GM23338 (cell line): ENCODE data around the gene SLC7A6. TPM values are rescaled to one million over a fixed set of nuclear protein-coding genes. Genes with fewer than 3 reads are reported as not detected.

ENCODE experiments used
- ATAC-seq: fragments of 200-7000 bp; cut with Tn5 transposase; 3 replicates; pipeline ENCODE4 v1.9.1; 2020
- DNase-seq: peaks from one replicate; pipeline ENCODE4 v3.0.0-alpha.2; 2015; ENCODE audit warnings: low spot score
- H2AFZ ChIP-seq: fragments of 200-600 bp; sonication (generic); 2 replicates; pipeline ENCODE4 v1.8.0; 2016; ENCODE audit warnings: antibody characterized with exemption, mild to moderate bottlenecking, moderate library complexity
- H3F3A ChIP-seq: fragments of 200-600 bp; sonication (generic); replicated peaks from 2 replicates; pipeline ENCODE4 v1.8.0; 2017; ENCODE audit warnings: antibody characterized with exemption, mixed run types, low read depth
- H3K27ac ChIP-seq: fragments of 200-600 bp; sonication (generic); 2 replicates; pipeline ENCODE4 v1.6.1; 2016; ENCODE audit warnings: low read depth
- H3K27me3 ChIP-seq: fragments of 200-600 bp; sonication (generic); 2 replicates; pipeline ENCODE4 v1.8.0; 2016; ENCODE audit warnings: mild to moderate bottlenecking, mixed run types, moderate library complexity; ENCODE audit not compliant: insufficient read depth
- H3K36me3 ChIP-seq: fragments of 200-600 bp; sonication (generic); 2 replicates; pipeline ENCODE4 v1.8.0; 2016; ENCODE audit warnings: mild to moderate bottlenecking; ENCODE audit not compliant: insufficient read depth
- H3K4me1 ChIP-seq: fragments of 200-600 bp; sonication (generic); 2 replicates; pipeline ENCODE4 v1.8.0; 2016; ENCODE audit warnings: mild to moderate bottlenecking, moderate library complexity; ENCODE audit not compliant: insufficient read depth
- H3K4me2 ChIP-seq: fragments of 200-600 bp; sonication (generic); 2 replicates; pipeline ENCODE4 v1.7.1; 2017; ENCODE audit warnings: mixed run types
- H3K4me3 ChIP-seq: fragments of 200-600 bp; sonication (generic); 2 replicates; pipeline ENCODE4 v1.6.1; 2016; ENCODE audit warnings: mixed run types
- H3K79me2 ChIP-seq: fragments of 200-600 bp; sonication (generic); replicated peaks from 2 replicates; pipeline ENCODE4 v1.8.0; 2017; ENCODE audit warnings: mild to moderate bottlenecking; ENCODE audit not compliant: insufficient read depth
- H3K9me2 ChIP-seq: fragments of 200-600 bp; sonication (generic); 2 replicates; pipeline ENCODE4 v1.8.0; 2017; ENCODE audit not compliant: insufficient read depth
- H4K20me1 ChIP-seq: fragments of 200-600 bp; sonication (generic); replicated peaks from 2 replicates; pipeline ENCODE4 v1.8.0; 2017; ENCODE audit warnings: mild to moderate bottlenecking; ENCODE audit not compliant: insufficient read depth
- H3K27ac Mint-ChIP-seq: 2 replicates; pipeline ENCODE4 v1.8.0; 2020; ENCODE audit warnings: inconsistent platforms, mild to moderate bottlenecking, moderate library complexity, mixed read lengths
- H3K27me3 Mint-ChIP-seq: 3 replicates; pipeline ENCODE4 v1.8.0; 2022; ENCODE audit warnings: low read depth, mild to moderate bottlenecking, moderate library complexity, mixed read lengths, inconsistent platforms; ENCODE audit not compliant: insufficient read depth, poor library complexity
- H3K36me3 Mint-ChIP-seq: 3 replicates; pipeline ENCODE4 v1.8.0; 2021; ENCODE audit warnings: low read depth, mild to moderate bottlenecking, inconsistent platforms, moderate library complexity, mixed read lengths
- H3K4me1 Mint-ChIP-seq: 3 replicates; pipeline ENCODE4 v1.8.0; 2020; ENCODE audit warnings: mild to moderate bottlenecking, inconsistent platforms, mixed read lengths
- H3K4me3 Mint-ChIP-seq: 3 replicates; pipeline ENCODE4 v1.8.0; 2021; ENCODE audit warnings: moderate library complexity, mild to moderate bottlenecking, inconsistent platforms, mixed read lengths
- H3K9me3 Mint-ChIP-seq: 3 replicates; pipeline ENCODE4 v1.8.0; 2020; ENCODE audit warnings: moderate library complexity, mild to moderate bottlenecking, inconsistent platforms, mixed read lengths
- CTCF ChIP-seq, 2 experiments: fragments of 200-600 bp in 1 of 2; sonication (generic) in 1 of 2; conservative IDR thresholded peaks; 2 replicates each; pipeline versions ENCODE4 v1.5.1 to v1.6.1; 2016 to 2017; ENCODE audit warnings: antibody characterized with exemption in 2 of 2, low read depth in 2 of 2, mild to moderate bottlenecking in 2 of 2, moderate library complexity in 1 of 2
- ETS1 ChIP-seq: IDR thresholded peaks from 2 replicates; pipeline ENCODE4 v1.6.1; 2016; ENCODE audit warnings: antibody characterized with exemption
- JUNB ChIP-seq: IDR thresholded peaks from one replicate; pipeline ENCODE4 v1.6.1; 2016; ENCODE audit warnings: antibody characterized with exemption; ENCODE audit not compliant: unreplicated experiment
- REST ChIP-seq: IDR thresholded peaks from one replicate; pipeline ENCODE4 v1.6.1; 2018; ENCODE audit warnings: antibody characterized with exemption; ENCODE audit not compliant: unreplicated experiment
- STAT1 ChIP-seq: IDR thresholded peaks from one replicate; pipeline ENCODE4 v1.6.1; 2016; ENCODE audit warnings: antibody characterized with exemption; ENCODE audit not compliant: unreplicated experiment
- ZNF114 ChIP-seq: fragments of 250-450 bp; sonication (Bioruptor Pico); IDR thresholded peaks from 2 replicates; pipeline ENCODE4 v1.5.0; 2020; ENCODE audit warnings: mild to moderate bottlenecking, moderate library complexity
- ZNF331 ChIP-seq: fragments of 250-450 bp; sonication (Bioruptor Pico); IDR thresholded peaks from 2 replicates; pipeline ENCODE4 v1.5.0; 2020; ENCODE audit warnings: low read depth, mild to moderate bottlenecking, moderate library complexity
- polyA plus RNA-seq: library from polyadenylated mRNA; unstranded; fragments of >200 nt; fragmentation: Nextera tagmentation; extraction: Ambion mirVana; gene quantifications from 2 replicates; pipeline ENCODE4 v1.2.1, GENCODE V29; 2016
- total RNA-seq: library from RNA; depleted of rRNA; stranded (reverse); fragments of >200 nt; shearing (Covaris generic); gene quantifications from 2 replicates; pipeline ENCODE4 v1.2.3, GENCODE V29; 2014

The SLC7A6 gene
- total and polyA plus RNA-seq, 2 experiments from 2014 or later = 16.6 to 30.9 TPM

- no peaks in the 10 kb centered on the region for H3F3A ChIP-seq
- H3K27ac ChIP-seq = no peak overlapping the region
- no peak overlapping the region for H3K4me3 Mint-ChIP-seq
- no peak overlapping the region for H3K4me3 ChIP-seq
- H3K4me2 ChIP-seq = no peak overlapping the region
- H3K4me1 ChIP-seq = no peaks in the 10 kb centered on the region
- DNase-seq = no peak
- H3K79me2 ChIP-seq = no peaks in the 10 kb centered on the region
- H3K4me1 Mint-ChIP-seq = peaks cover 8% of the 10 kb centered on the region
- no peaks in the 10 kb centered on the region for H3K9me2 ChIP-seq
- no peak for ATAC-seq
- H3K36me3 Mint-ChIP-seq = peaks cover 27% of the 10 kb centered on the region
- H3K9me3 Mint-ChIP-seq = no peaks in the 10 kb centered on the region
- no peaks in the 10 kb centered on the region for H3K27me3 Mint-ChIP-seq
- H3K27ac Mint-ChIP-seq = 0 out of 2 replicates have a peak overlapping the region, but pooled peaks have one; percentile 20
- H3K36me3 ChIP-seq = peaks cover 7% of the 10 kb centered on the region; the same call in 1 of the 2 replicates
- H4K20me1 ChIP-seq = peaks cover 6% of the 10 kb centered on the region; the same call in 1 of the 2 replicates
- H3K27me3 ChIP-seq = no peaks in the 10 kb centered on the region
- no peak overlapping the region for H2AFZ ChIP-seq
- TF ChIP-seq REST = no peak
- no peak for TF ChIP-seq JUNB
- TF ChIP-seq ZNF114 (CRISPR knock-in tag) = no peak
- no peak for TF ChIP-seq ETS1
- no peak for TF ChIP-seq STAT1
- TF ChIP-seq CTCF (conservative IDR thresholded peaks at IDR 0.05; ENCODE audit: low read depth in 2 of 2) = no peak
- TF ChIP-seq ZNF331 (CRISPR knock-in tag) = no peak
These were observed 22.1 kb downstream of the SLC7A6 start for GRCh38 chr16:68286153-68287074.
